B cell (primary cell): Measurements from ENCODE around the gene C11orf21.

Source experiments
- EZH2 ChIP-seq: IDR thresholded peaks from 2 replicates; pipeline ENCODE4 v1.6.1; 2012; ENCODE audit warnings: borderline replicate concordance, low read depth, mild to moderate bottlenecking, moderate library complexity, low read length; ENCODE audit not compliant: insufficient read depth, poor library complexity, severe bottlenecking
- TF ChIP-seq, protein P1 (sequence below): fragments of 200-600 bp; IDR thresholded peaks from one replicate; pipeline ENCODE4 v1.8.0; 2022; ENCODE audit warnings: antibody characterized with exemption, mild to moderate bottlenecking

DNA sequence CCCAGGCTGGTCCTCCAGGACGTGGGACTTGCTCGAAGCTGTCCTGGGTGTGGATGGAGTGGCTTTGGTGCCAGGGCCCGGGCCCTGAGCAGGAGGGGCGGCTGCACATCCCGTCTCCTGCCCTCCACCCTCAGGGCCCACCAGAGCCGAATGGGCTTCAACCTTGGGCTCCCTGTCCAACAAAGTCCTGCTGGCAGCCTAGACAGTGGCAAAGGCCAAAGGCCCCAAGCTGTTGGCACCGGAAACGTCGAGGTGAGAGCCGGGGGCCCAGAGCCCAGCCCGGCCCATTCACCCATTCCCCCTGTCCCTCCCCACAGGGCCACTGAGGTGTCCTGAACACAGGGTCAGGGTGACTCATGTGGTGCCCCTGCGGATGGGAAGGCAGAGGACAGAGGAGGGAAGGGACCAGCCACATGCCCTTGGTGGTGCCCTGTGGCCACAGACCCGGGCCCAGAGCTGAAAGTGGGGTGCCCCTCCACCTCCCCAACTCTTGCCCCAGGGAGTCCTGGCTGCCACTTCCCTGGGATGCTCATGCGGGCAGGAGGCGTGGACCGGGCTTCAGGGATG lies 9.2 kb upstream of the C11orf21 start:
- TF ChIP-seq, protein P1, sequence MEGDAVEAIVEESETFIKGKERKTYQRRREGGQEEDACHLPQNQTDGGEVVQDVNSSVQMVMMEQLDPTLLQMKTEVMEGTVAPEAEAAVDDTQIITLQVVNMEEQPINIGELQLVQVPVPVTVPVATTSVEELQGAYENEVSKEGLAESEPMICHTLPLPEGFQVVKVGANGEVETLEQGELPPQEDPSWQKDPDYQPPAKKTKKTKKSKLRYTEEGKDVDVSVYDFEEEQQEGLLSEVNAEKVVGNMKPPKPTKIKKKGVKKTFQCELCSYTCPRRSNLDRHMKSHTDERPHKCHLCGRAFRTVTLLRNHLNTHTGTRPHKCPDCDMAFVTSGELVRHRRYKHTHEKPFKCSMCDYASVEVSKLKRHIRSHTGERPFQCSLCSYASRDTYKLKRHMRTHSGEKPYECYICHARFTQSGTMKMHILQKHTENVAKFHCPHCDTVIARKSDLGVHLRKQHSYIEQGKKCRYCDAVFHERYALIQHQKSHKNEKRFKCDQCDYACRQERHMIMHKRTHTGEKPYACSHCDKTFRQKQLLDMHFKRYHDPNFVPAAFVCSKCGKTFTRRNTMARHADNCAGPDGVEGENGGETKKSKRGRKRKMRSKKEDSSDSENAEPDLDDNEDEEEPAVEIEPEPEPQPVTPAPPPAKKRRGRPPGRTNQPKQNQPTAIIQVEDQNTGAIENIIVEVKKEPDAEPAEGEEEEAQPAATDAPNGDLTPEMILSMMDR: no peak
- no peak for TF ChIP-seq EZH2
